Right lobe of liver (tissue), 6 donors: Measurements from ENCODE around the gene RHOH. TPM values are rescaled to one million over a fixed set of nuclear protein-coding genes. Genes with fewer than 3 reads are reported as not detected.
"Not testable (repeated sequence)": the region's sequence is repeated elsewhere in the genome, so short reads cannot be mapped to it uniquely, and the experiment has no call there.

ENCODE experiments used
- ATAC-seq, 4 donors: fragments of 200-7000 bp; cut with Tn5 transposase; one replicate each; pipeline ENCODE4 v1.9.1; 2020; ENCODE audit warnings: mild to moderate bottlenecking in 4 of 4, moderate library complexity in 4 of 4
- DNase-seq, 3 donors: peaks; one replicate each; pipeline ENCODE4 v3.0.0-alpha.2; 2020
- H3K27ac ChIP-seq, 3 donors: fragments of 200-600 bp; one replicate each; pipeline ENCODE4 v1.8.0; 2022
- H3K27me3 ChIP-seq, 2 donors: fragments of 200-600 bp; one replicate each; pipeline ENCODE4 v1.8.0; 2022
- H3K36me3 ChIP-seq, 4 donors: fragments of 200-600 bp; sonication (generic) in 1 of 4; one replicate each; pipeline versions ENCODE4 v1.5.1 to v1.8.0; 2017 to 2022; ENCODE audit warnings: control low read depth in 1 of 4
- H3K4me1 ChIP-seq, 4 donors: fragments of 200-600 bp; sonication (generic) in 1 of 4; one replicate each; pipeline versions ENCODE4 v1.5.1 to v1.8.0; 2017 to 2022; ENCODE audit warnings: control low read depth in 1 of 4
- H3K4me3 ChIP-seq, 3 donors: fragments of 200-600 bp; one replicate each; pipeline ENCODE4 v1.8.0; 2022
- H3K9me3 ChIP-seq, 4 donors: fragments of 200-600 bp; sonication (generic) in 1 of 4; one replicate each; pipeline versions ENCODE4 v1.5.1 to v1.8.0; 2017 to 2022; ENCODE audit warnings: control low read depth in 1 of 4
- POLR2A ChIP-seq: fragments of 450-650 bp; IDR thresholded peaks from one replicate; pipeline ENCODE4 v1.6.1; 2017; ENCODE audit warnings: antibody characterized with exemption, mild to moderate bottlenecking
- WGBS: methylation state at CpG from one replicate; pipeline ENCODE4 v1.1.6; 2018; ENCODE audit warnings: low coverage, low lambda C conversion rate; ENCODE audit not compliant: insufficient coverage; ENCODE audit errors: missing lambda C conversion rate; 5-methylcytosine and 5-hydroxymethylcytosine counted together
- intact Hi-C, 2 donors: fragments of 100-400 bp; cut with DNase I; formaldehyde crosslinking; loops; one replicate each; pipeline versions ENCODE4 v1.11.2 to v1.14.1; 2022
- long read RNA-seq: library from polyadenylated mRNA; unstranded; transcript quantifications from one replicate; pipeline ENCODE4 v2.0.0, GENCODE V29; 2019
- total RNA-seq, 6 experiments: library from RNA; depleted of rRNA in 2 of 6; stranded (reverse); fragments of >200 nt in 2 of 6; fragmentation: NEBNext Ultra II Directional in 3 of 6; extraction: Animal tissue kit (Norgen Biotek cat#: 25700) in 3 of 6; gene quantifications; one replicate each; pipeline versions ENCODE4 v1.1.0 to v1.2.4, GENCODE V29; 2016 to 2023
- TF ChIP-seq, protein P1 (sequence below), 4 donors: fragments of 200-600 bp in 3 of 4; fragments of 450-650 bp in 1 of 4; IDR thresholded peaks; one replicate each; pipeline versions ENCODE4 v1.5.1 to v1.8.0; 2016 to 2022; ENCODE audit warnings: antibody characterized with exemption in 4 of 4, mild to moderate bottlenecking in 2 of 4
- donor health status: DM: no; HTN: yes; CAD: no.
- donor health status: DM: no; HTN: no; CAD: no.
- donor health status: DM: no; HTN: no; CAD: no.
- donor health status: DM: no; HTN: yes; CAD: no.
- donor health status: DM: no; HTN: yes; CAD: no.

The RHOH gene, protein sequence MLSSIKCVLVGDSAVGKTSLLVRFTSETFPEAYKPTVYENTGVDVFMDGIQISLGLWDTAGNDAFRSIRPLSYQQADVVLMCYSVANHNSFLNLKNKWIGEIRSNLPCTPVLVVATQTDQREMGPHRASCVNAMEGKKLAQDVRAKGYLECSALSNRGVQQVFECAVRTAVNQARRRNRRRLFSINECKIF
- total RNA-seq: 1 to 10 TPM in 1 of 6 experiments, under 1 TPM in 5; 0.25 to 1.2 (median 0.62) TPM
- long read RNA-seq: 0 reads

- no peak for DNase-seq
- WGBS: 39% methylated on average over 10 of the region's 14 CpGs
- peaks cover 0 to 3% (median 0%) of the 10 kb centered on the region in 4 donors for H3K4me1 ChIP-seq
- intact Hi-C loops: no loop called here
- TF ChIP-seq POLR2A: peak; percentile 14
- TF ChIP-seq, protein P1, sequence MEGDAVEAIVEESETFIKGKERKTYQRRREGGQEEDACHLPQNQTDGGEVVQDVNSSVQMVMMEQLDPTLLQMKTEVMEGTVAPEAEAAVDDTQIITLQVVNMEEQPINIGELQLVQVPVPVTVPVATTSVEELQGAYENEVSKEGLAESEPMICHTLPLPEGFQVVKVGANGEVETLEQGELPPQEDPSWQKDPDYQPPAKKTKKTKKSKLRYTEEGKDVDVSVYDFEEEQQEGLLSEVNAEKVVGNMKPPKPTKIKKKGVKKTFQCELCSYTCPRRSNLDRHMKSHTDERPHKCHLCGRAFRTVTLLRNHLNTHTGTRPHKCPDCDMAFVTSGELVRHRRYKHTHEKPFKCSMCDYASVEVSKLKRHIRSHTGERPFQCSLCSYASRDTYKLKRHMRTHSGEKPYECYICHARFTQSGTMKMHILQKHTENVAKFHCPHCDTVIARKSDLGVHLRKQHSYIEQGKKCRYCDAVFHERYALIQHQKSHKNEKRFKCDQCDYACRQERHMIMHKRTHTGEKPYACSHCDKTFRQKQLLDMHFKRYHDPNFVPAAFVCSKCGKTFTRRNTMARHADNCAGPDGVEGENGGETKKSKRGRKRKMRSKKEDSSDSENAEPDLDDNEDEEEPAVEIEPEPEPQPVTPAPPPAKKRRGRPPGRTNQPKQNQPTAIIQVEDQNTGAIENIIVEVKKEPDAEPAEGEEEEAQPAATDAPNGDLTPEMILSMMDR (IDR thresholded peaks at IDR 0.05): no peak
- peak within 1 kb of the TSS in 1 of 3 donors; percentile 37 for H3K27ac ChIP-seq
- H3K27me3 ChIP-seq: no peaks in the 10 kb centered on the region
- peak in 1 of 4 donors; percentile 9 for ATAC-seq
- no peaks in the 10 kb centered on the region for H3K36me3 ChIP-seq
- H3K4me3 ChIP-seq: peak within 1 kb of the TSS in 1 of 3 donors; percentile 4
- no peaks in the 10 kb centered on the region for H3K9me3 ChIP-seq
Observed at GRCh38 chr4:40196724-40197281, at the start of gene RHOH. TSS of gene RHOH (plus strand) at chr4:40197031. CDS start at chr4:40243387, 46,356 bp downstream.

DNA sequence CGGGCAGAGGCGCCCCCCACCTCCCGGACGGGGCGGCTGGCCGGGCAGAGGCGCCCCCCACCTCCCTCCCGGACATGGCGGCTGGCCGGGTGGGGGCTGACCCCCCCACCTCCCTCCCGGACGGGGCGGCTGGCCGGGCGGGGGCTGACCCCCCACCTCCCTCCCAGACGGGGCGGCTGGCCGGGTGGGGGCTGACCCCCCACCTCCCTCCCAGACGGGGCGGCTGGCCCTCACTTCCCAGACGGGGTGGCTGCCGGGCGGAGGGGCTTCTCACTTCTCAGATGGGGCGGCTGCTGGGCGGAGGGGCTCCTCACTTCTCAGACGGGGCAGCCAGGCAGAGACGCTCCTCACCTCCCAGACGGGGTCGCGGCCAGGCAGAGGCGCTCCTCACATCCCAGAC, 49.3 kb upstream of the RHOH start:
- intact Hi-C loops: loop anchor here in 1 of 2 donors (10.0 kb wide), 1 partner anchor 157 kb away; no protein-coding TSS in a partner anchor
- H3K4me1 ChIP-seq, ATAC-seq: not testable (repeated sequence)

DNA sequence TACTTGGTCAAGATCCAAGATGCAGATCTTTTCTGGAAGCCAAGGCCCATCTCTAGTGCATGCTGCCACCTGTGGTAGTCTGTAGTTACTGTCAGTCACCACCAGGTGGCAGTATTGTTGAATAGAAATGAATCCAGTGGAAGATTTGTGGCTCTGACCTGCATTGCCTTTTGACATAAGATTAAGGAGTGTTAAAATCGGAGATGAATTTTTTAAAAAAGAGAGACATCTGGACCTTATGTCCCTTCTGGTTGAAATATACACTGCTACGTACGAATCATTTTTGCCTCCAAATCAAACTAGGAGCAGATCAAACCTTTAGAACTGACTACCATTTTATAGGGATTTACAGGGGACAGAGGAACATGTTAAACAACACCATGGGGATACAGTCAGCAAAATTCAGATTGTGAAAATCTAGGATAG, 46.9 kb upstream of the RHOH start:
- intact Hi-C loops: loop anchor here in 1 of 2 donors (10.0 kb wide), 1 partner anchor 155 kb away; no protein-coding TSS in a partner anchor
- TF ChIP-seq, protein P1 (IDR thresholded peaks at IDR 0.05): peak; percentile 87 to 95 (median 90)
- TF ChIP-seq POLR2A: no peak
- DNase-seq (peak in 1 of 3 donors; percentile 74), ATAC-seq (peak; percentile 96 to 100 (median 98))
- no peak overlapping the region for H3K27ac ChIP-seq
- H3K27me3 ChIP-seq: no peaks in the 10 kb centered on the region
- no peak overlapping the region for H3K4me3 ChIP-seq
- 61% methylated on average over 3 of the region's 3 CpGs for WGBS
- H3K9me3 ChIP-seq: no peaks in the 10 kb centered on the region
- H3K36me3 ChIP-seq: peaks cover 0 to 4% (median under 1%) of the 10 kb centered on the region in 4 donors
- no peaks in the 10 kb centered on the region for H3K4me1 ChIP-seq

More for the DNA sequence above, 49.3 kb upstream of the RHOH start:
- not testable (repeated sequence) for H3K9me3 ChIP-seq, DNase-seq, H3K27ac ChIP-seq, H3K4me3 ChIP-seq, H3K27me3 ChIP-seq
- peaks cover 0 to 11% (median 4%) of the 10 kb centered on the region in 4 donors for H3K36me3 ChIP-seq
- WGBS: no CpG with 5 or more reads among the region's 31 CpGs

- ATAC-seq (no peak), DNase-seq (no peak)
- intact Hi-C loops: no loop called here
- Histone ChIP-seq H3K27me3 (no peaks in the 10 kb centered on the region), H3K27ac (no peak overlapping the region), H3K36me3 (no peaks in the 10 kb centered on the region), H3K4me1 (no peaks in the 10 kb centered on the region), H3K4me3 (no peak overlapping the region), H3K9me3 (no peaks in the 10 kb centered on the region)
- no peak for TF ChIP-seq POLR2A
- TF ChIP-seq, protein P1 (IDR thresholded peaks at IDR 0.05): no peak
- 79% methylated on average over 3 of the region's 3 CpGs for WGBS
Observed at GRCh38 chr4:40150932-40151331, 45.9 kb upstream of the RHOH start.

DNA sequence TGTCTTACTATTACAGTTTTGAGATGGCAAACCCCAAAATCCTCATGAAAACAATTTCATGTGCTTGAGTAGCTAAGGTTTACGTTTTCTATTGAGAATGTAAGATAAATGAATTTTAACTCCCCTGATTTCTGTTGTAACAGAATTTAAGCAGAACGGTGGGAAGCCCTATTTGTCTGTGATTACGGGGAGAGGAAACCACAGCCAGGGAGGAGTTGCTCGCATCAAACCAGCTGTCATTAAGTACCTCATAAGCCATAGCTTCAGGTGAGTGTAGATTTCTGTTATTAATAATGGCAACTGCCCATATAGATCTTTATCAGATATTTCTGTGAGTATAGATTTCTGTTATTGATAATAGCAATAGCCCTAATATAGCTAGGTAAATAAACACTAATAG, 44.2 kb upstream of the RHOH start:
- intact Hi-C loops: no loop called here
- no peak for TF ChIP-seq POLR2A
- TF ChIP-seq, protein P1 (IDR thresholded peaks at IDR 0.05): no peak

More for the DNA sequence above, 44.2 kb upstream of the RHOH start:
- Histone ChIP-seq H3K27me3 (no peaks in the 10 kb centered on the region), H3K9me3 (no peaks in the 10 kb centered on the region), H3K4me1 (no peaks in the 10 kb centered on the region), H3K4me3 (no peak overlapping the region), H3K36me3 (no peaks in the 10 kb centered on the region), H3K27ac (no peak overlapping the region)
- no peak for DNase-seq
- WGBS: 78% methylated on average over 4 of the region's 4 CpGs
- ATAC-seq: no peak
